ENCODE data around the gene JOSD1.

- no peak for TF ChIP-seq POLR2A (IDR thresholded peaks at IDR 0.05)
- no peak for TF ChIP-seq CTCF (IDR thresholded peaks at IDR 0.05)
Measured at GRCh38 chr22:38741576-38741975, 40.8 kb upstream of the JOSD1 start.
